Upper lobe of left lung (tissue), 6 donors: Measurements from ENCODE around the gene VPS13D. TPM values are rescaled to one million over a fixed set of nuclear protein-coding genes. Genes with fewer than 3 reads are reported as not detected.
A peak's percentile ranks its signal among the peaks of the same experiment; 100 is the strongest.

Experiments used
- ATAC-seq, 2 donors: fragments of 200-7000 bp; cut with Tn5 transposase; one replicate each; pipeline ENCODE4 v1.9.1; 2022; ENCODE audit warnings: mild to moderate bottlenecking in 2 of 2, moderate library complexity in 2 of 2; ENCODE audit not compliant: low FRiP score in 2 of 2
- DNase-seq, 2 donors: peaks; one replicate each; pipeline ENCODE4 v3.0.0-alpha.2; 2019 to 2020
- H3K27ac ChIP-seq, 4 donors: fragments of 200-600 bp; sonication (generic); one replicate each; pipeline ENCODE4 v1.5.1; 2016 to 2019
- H3K27me3 ChIP-seq, 4 donors: fragments of 200-600 bp; sonication (generic); one replicate each; pipeline ENCODE4 v1.5.1; 2017 to 2019
- H3K36me3 ChIP-seq, 4 donors: fragments of 200-600 bp; sonication (generic); one replicate each; pipeline ENCODE4 v1.5.1; 2016 to 2019
- H3K4me1 ChIP-seq, 4 donors: fragments of 200-600 bp; sonication (generic); one replicate each; pipeline ENCODE4 v1.5.1; 2018 to 2019
- H3K4me3 ChIP-seq, 4 donors: fragments of 200-600 bp; sonication (generic); one replicate each; pipeline ENCODE4 v1.5.1; 2017 to 2019; ENCODE audit warnings: mild to moderate bottlenecking in 2 of 4, moderate library complexity in 1 of 4
- H3K9me3 ChIP-seq, 4 donors: fragments of 200-600 bp; sonication (generic); one replicate each; pipeline ENCODE4 v1.5.1; 2018 to 2019
- CTCF ChIP-seq, 6 experiments: fragments of 450-650 bp in 4 of 6; fragments of 200-600 bp in 2 of 6; sonication (generic) in 2 of 6; IDR thresholded peaks; one replicate each; pipeline ENCODE4 v1.5.1; 2016 to 2019; ENCODE audit warnings: antibody characterized with exemption in 6 of 6
- EP300 ChIP-seq, 4 donors: sonication (generic); formaldehyde crosslinking; IDR thresholded peaks; one replicate each; pipeline ENCODE4 v1.5.1; 2017; ENCODE audit warnings: antibody characterized with exemption in 4 of 4, control low read depth in 2 of 4
- POLR2A ChIP-seq, 4 donors: fragments of 450-650 bp; IDR thresholded peaks; one replicate each; pipeline ENCODE4 v1.5.1; 2016 to 2017; ENCODE audit warnings: antibody characterized with exemption in 4 of 4, mild to moderate bottlenecking in 2 of 4
- POLR2AphosphoS5 ChIP-seq, 2 donors: sonication (generic); formaldehyde crosslinking; IDR thresholded peaks; one replicate each; pipeline ENCODE4 v1.5.1; 2017; ENCODE audit warnings: antibody characterized with exemption in 2 of 2
- WGBS, 2 donors: methylation state at CpG; one replicate each; pipeline ENCODE4 v1.1.5; 2017 to 2018; 5-methylcytosine and 5-hydroxymethylcytosine counted together
- total RNA-seq, 6 donors: library from RNA; depleted of rRNA in 4 of 6; stranded (reverse); fragments of >200 nt in 4 of 6; gene quantifications; one replicate each; pipeline versions ENCODE4 v1.1.0 to v1.2.1, GENCODE V29; 2016 to 2021
- donor health status: DM: no; HTN: no; CAD: no; lungs with moderate emphysema.
- donor health status: DM: no; HTN: yes; CAD: no; lungs with severe emphysema.

VPS13D gene
- total RNA-seq, 6 donors from 2014 or later: 54.9 to 181 (median 87.9) TPM

GRCh38 chr1:12375133-12375829 lies 145.5 kb downstream of the VPS13D start:
- Histone ChIP-seq H3K4me1 (peaks cover 5 to 18% (median 13%) of the 10 kb centered on the region in 4 donors), H3K36me3 (peaks cover 2 to 62% (median 21%) of the 10 kb centered on the region in 4 donors), H3K27me3 (no peaks in the 10 kb centered on the region), H3K4me3 (no peak overlapping the region), H3K9me3 (no peaks in the 10 kb centered on the region), H3K27ac (peak overlapping the region in 1 of 4 donors; percentile 7)
- no peak for TF ChIP-seq POLR2A (IDR thresholded peaks at IDR 0.05)
- no peak for TF ChIP-seq EP300 (IDR thresholded peaks at IDR 0.05)
- TF ChIP-seq CTCF (IDR thresholded peaks at IDR 0.05): no peak
- TF ChIP-seq POLR2AphosphoS5 (IDR thresholded peaks at IDR 0.05): no peak
- ATAC-seq (no peak), DNase-seq (no peak)
- 92 to 93% methylated on average over 4 of the region's 4 CpGs for WGBS, 2 donors

- Histone ChIP-seq H3K9me3 (no peaks in the 10 kb centered on the region), H3K27me3 (no peaks in the 10 kb centered on the region), H3K27ac (peak overlapping the region in 1 of 4 donors; percentile 13), H3K36me3 (peaks cover 2 to 67% (median 21%) of the 10 kb centered on the region in 4 donors), H3K4me3 (no peak overlapping the region), H3K4me1 (peaks cover 9 to 29% (median 23%) of the 10 kb centered on the region in 4 donors)
- WGBS, 2 donors: 44 to 48% methylated on average over 6 of the region's 6 CpGs
- no peak for TF ChIP-seq POLR2AphosphoS5 (IDR thresholded peaks at IDR 0.05)
- TF ChIP-seq EP300 (IDR thresholded peaks at IDR 0.05): peak in 1 of 4 donors; percentile 14
- TF ChIP-seq CTCF (IDR thresholded peaks at IDR 0.05): peak in 1 of 6 experiments; percentile 7
- no peak for TF ChIP-seq POLR2A (IDR thresholded peaks at IDR 0.05)
- ATAC-seq (peak; percentile 51 to 80), DNase-seq (no peak)
Measured at GRCh38 chr1:12376236-12377045, 146.6 kb downstream of the VPS13D start.

- peaks cover 9 to 36% (median 23%) of the 10 kb centered on the region in 4 donors for H3K4me1 ChIP-seq
- H3K27ac ChIP-seq: peak overlapping the region in 2 of 4 donors; percentile 30 to 61
- H3K4me3 ChIP-seq: no peak overlapping the region
- no peak for ATAC-seq
- DNase-seq: no peak
- no peak for TF ChIP-seq POLR2AphosphoS5 (IDR thresholded peaks at IDR 0.05)
- TF ChIP-seq POLR2A (IDR thresholded peaks at IDR 0.05): no peak
- no peak for TF ChIP-seq CTCF (IDR thresholded peaks at IDR 0.05)
- TF ChIP-seq EP300 (IDR thresholded peaks at IDR 0.05): no peak
- H3K9me3 ChIP-seq: no peaks in the 10 kb centered on the region
- WGBS, 2 donors: 64 to 69% methylated on average over 2 of the region's 2 CpGs
- no peaks in the 10 kb centered on the region for H3K27me3 ChIP-seq
- peaks cover 2 to 77% (median 27%) of the 10 kb centered on the region in 4 donors for H3K36me3 ChIP-seq
Measured at GRCh38 chr1:12380326-12381249, 150.8 kb downstream of the VPS13D start.

GRCh38 chr1:12383001-12383400 lies 153.2 kb downstream of the VPS13D start:
- H3K36me3 ChIP-seq: peaks cover 5 to 84% (median 44%) of the 10 kb centered on the region in 4 donors
- ATAC-seq: no peak
- no peak overlapping the region for H3K27ac ChIP-seq
- H3K27me3 ChIP-seq: no peaks in the 10 kb centered on the region
- WGBS, 2 donors: 97 to 100% methylated on average over 1 of the region's 1 CpG
- no peak for DNase-seq
- TF ChIP-seq POLR2AphosphoS5 (IDR thresholded peaks at IDR 0.05) (no peak), EP300 (IDR thresholded peaks at IDR 0.05) (no peak), CTCF (IDR thresholded peaks at IDR 0.05) (no peak), POLR2A (IDR thresholded peaks at IDR 0.05) (no peak)
- H3K4me1 ChIP-seq: peaks cover 5 to 21% (median 14%) of the 10 kb centered on the region in 4 donors
- peaks cover 0 to 5% (median 2%) of the 10 kb centered on the region in 4 donors for H3K9me3 ChIP-seq
- H3K4me3 ChIP-seq: no peak overlapping the region
